Gastrocnemius medialis (tissue), 4 donors: Measurements from ENCODE around the gene CHRNA9. TPM values are rescaled to one million over a fixed set of nuclear protein-coding genes. Genes with fewer than 3 reads are reported as not detected.

Source experiments
- ATAC-seq, 2 donors: fragments of 150-250 bp; one replicate each; pipeline ENCODE4 v1.9.1; 2016
- DNase-seq, 2 donors: peaks; one replicate each; pipeline ENCODE4 v3.0.0-alpha.2; 2019
- H3K27ac ChIP-seq, 4 donors: fragments of 200-600 bp; sonication (generic); 1 replicate in 1 of 4; 2 replicates in 3 of 4; pipeline ENCODE4 v1.5.1; 2016 to 2018; ENCODE audit warnings: mild to moderate bottlenecking in 2 of 4, moderate library complexity in 1 of 4
- H3K27me3 ChIP-seq, 3 donors: fragments of 200-600 bp; sonication (generic) in 2 of 3; 1 replicate in 1 of 3; 2 replicates in 2 of 3; pipeline versions ENCODE4 v1.5.1 to v1.6.0; 2016 to 2019; ENCODE audit warnings: mild to moderate bottlenecking in 1 of 3, moderate library complexity in 1 of 3
- H3K36me3 ChIP-seq, 2 donors: fragments of 200-600 bp; sonication (generic) in 1 of 2; one replicate each; pipeline ENCODE4 v1.5.1; 2017 to 2018
- H3K4me1 ChIP-seq, 2 donors: fragments of 200-600 bp; sonication (generic) in 1 of 2; one replicate each; pipeline ENCODE4 v1.5.1; 2016 to 2017; ENCODE audit warnings: mild to moderate bottlenecking in 2 of 2
- H3K4me3 ChIP-seq, 4 donors: fragments of 200-600 bp; sonication (generic) in 3 of 4; 1 replicate in 1 of 4; 2 replicates in 3 of 4; pipeline ENCODE4 v1.5.1; 2016 to 2019; ENCODE audit warnings: mild to moderate bottlenecking in 2 of 4
- H3K9me3 ChIP-seq, 3 donors: fragments of 200-600 bp; sonication (generic) in 2 of 3; 1 replicate in 1 of 3; 2 replicates in 2 of 3; pipeline ENCODE4 v1.5.1; 2016 to 2019
- CTCF ChIP-seq, 5 experiments: fragments of 450-650 bp in 3 of 5; fragments of 200-600 bp in 2 of 5; sonication (generic) in 2 of 5; IDR thresholded peaks in 4 of 5; conservative IDR thresholded peaks in 1 of 5; 1 replicate in 4 of 5; 2 replicates in 1 of 5; pipeline ENCODE4 v1.5.1; 2016 to 2019; ENCODE audit warnings: antibody characterized with exemption in 5 of 5, mild to moderate bottlenecking in 3 of 5, moderate library complexity in 3 of 5
- POLR2A ChIP-seq, 2 donors: fragments of 450-650 bp; IDR thresholded peaks; one replicate each; pipeline ENCODE4 v1.6.1; 2017; ENCODE audit warnings: antibody characterized with exemption in 2 of 2, mild to moderate bottlenecking in 2 of 2, moderate library complexity in 2 of 2
- in situ Hi-C, 4 donors: fragments of 200-750 bp; cut with MboI; loops; one replicate each; pipeline versions ENCODE4 v1.15.0 to v1.8.0; 2017; ENCODE audit warnings: low sequenced_read_pairs in 4 of 4
- intact Hi-C: fragments of 100-400 bp; cut with DNase I; formaldehyde crosslinking; loops from one replicate; pipeline ENCODE4 v1.15.1; 2023; ENCODE audit warnings: low total_unique reads
- total RNA-seq, 4 donors: library from RNA; depleted of rRNA; stranded (reverse); fragments of >200 nt; gene quantifications; one replicate each; pipeline versions ENCODE4 v1.1.0 to v1.2.3, GENCODE V29; 2016

CHRNA9 gene
- total RNA-seq, 4 donors from 2014 or later, result not detected

GRCh38 chr4:40372651-40373050, 37.5 kb downstream of the CHRNA9 start:
- DNase-seq, result no peak
- TF ChIP-seq CTCF (IDR thresholded peaks at IDR 0.05 in 4 of 5, conservative IDR thresholded peaks at IDR 0.05 in 1 of 5) (no peak), POLR2A (IDR thresholded peaks at IDR 0.05) (no peak)
- in situ Hi-C loops (no loop called here), intact Hi-C loops (no loop called here)
- ATAC-seq, result no peak
- H3K9me3 ChIP-seq, result no peaks in the 10 kb centered on the region
- no peak overlapping the region for H3K27ac ChIP-seq
- no peaks in the 10 kb centered on the region for H3K4me1 ChIP-seq
- H3K36me3 ChIP-seq, result no peaks in the 10 kb centered on the region
- no peak overlapping the region for H3K4me3 ChIP-seq
- no peaks in the 10 kb centered on the region for H3K27me3 ChIP-seq

GRCh38 chr4:40373636-40374035, 38.5 kb downstream of the CHRNA9 start:
- TF ChIP-seq CTCF (IDR thresholded peaks at IDR 0.05 in 4 of 5, conservative IDR thresholded peaks at IDR 0.05 in 1 of 5), result no peak
- no peak for TF ChIP-seq POLR2A (IDR thresholded peaks at IDR 0.05)
- no peaks in the 10 kb centered on the region for H3K27me3 ChIP-seq
- ATAC-seq, result no peak
- intact Hi-C loops, result no loop called here
- no peak overlapping the region for H3K4me3 ChIP-seq
- no peaks in the 10 kb centered on the region for H3K36me3 ChIP-seq
- no peaks in the 10 kb centered on the region for H3K9me3 ChIP-seq
- in situ Hi-C loops, result no loop called here
- no peaks in the 10 kb centered on the region for H3K4me1 ChIP-seq
- no peak for DNase-seq
- H3K27ac ChIP-seq, result no peak overlapping the region

- no peaks in the 10 kb centered on the region for H3K27me3 ChIP-seq
- ATAC-seq (no peak), DNase-seq (no peak)
- no peaks in the 10 kb centered on the region for H3K9me3 ChIP-seq
- no peaks in the 10 kb centered on the region for H3K36me3 ChIP-seq
- H3K4me1 ChIP-seq, result no peaks in the 10 kb centered on the region
- in situ Hi-C loops, result no loop called here
- TF ChIP-seq POLR2A (IDR thresholded peaks at IDR 0.05), result no peak
- no peak for TF ChIP-seq CTCF (IDR thresholded peaks at IDR 0.05 in 4 of 5, conservative IDR thresholded peaks at IDR 0.05 in 1 of 5)
- no peak overlapping the region for H3K27ac ChIP-seq
- intact Hi-C loops, result no loop called here
- no peak overlapping the region for H3K4me3 ChIP-seq
These were observed 40.0 kb downstream of the CHRNA9 start for GRCh38 chr4:40375095-40375494.

- Histone ChIP-seq H3K4me1 (no peaks in the 10 kb centered on the region), H3K27ac (no peak overlapping the region), H3K9me3 (no peaks in the 10 kb centered on the region), H3K27me3 (no peaks in the 10 kb centered on the region), H3K4me3 (no peak overlapping the region), H3K36me3 (no peaks in the 10 kb centered on the region)
- DNase-seq (no peak), ATAC-seq (no peak)
- TF ChIP-seq POLR2A (IDR thresholded peaks at IDR 0.05) (no peak), CTCF (IDR thresholded peaks at IDR 0.05 in 4 of 5, conservative IDR thresholded peaks at IDR 0.05 in 1 of 5) (no peak)
- in situ Hi-C loops, result no loop called here
- intact Hi-C loops, result no loop called here
These were observed 40.5 kb downstream of the CHRNA9 start for GRCh38 chr4:40375620-40376019.
